ENCODE data around the gene AP2S1.
"Not testable (repeated sequence)": the region's sequence is repeated elsewhere in the genome, so short reads cannot be mapped to it uniquely, and the experiment has no call there.

Gene AP2S1

GRCh38 chr19:46850228-46851203 lies at the start of gene AP2S1:
Gene AP2S1, minus strand, starts transcription at chr19:46850846. Its CDS starts 80 bp downstream, at chr19:46850766.
- H3K4me3 ChIP-seq (ENCODE audit: low read depth, low read length) = peak within 1 kb of the TSS; percentile 91

DNA sequence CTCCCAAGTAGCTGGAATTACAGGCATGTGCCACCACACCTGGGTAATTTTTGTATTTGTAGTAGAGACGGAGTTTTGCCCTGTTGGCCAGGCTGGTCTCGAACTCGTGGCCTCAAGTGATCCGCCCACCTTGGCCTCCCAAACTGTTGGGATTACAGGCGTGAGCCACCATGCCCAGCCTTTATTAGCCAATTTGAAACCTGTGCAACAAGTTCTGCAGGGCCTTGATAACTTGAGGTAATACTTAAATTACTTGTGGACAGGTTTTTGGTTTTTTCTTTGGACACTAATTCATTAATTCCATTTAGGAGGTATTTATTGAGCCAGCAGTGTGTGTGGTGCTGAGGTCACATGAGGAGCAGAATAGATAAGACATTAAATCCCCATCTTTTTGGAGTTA lies 49.7 kb upstream of the AP2S1 start:
- H3K4me3 ChIP-seq (ENCODE audit: low read depth, low read length) = no peak overlapping the region

DNA sequence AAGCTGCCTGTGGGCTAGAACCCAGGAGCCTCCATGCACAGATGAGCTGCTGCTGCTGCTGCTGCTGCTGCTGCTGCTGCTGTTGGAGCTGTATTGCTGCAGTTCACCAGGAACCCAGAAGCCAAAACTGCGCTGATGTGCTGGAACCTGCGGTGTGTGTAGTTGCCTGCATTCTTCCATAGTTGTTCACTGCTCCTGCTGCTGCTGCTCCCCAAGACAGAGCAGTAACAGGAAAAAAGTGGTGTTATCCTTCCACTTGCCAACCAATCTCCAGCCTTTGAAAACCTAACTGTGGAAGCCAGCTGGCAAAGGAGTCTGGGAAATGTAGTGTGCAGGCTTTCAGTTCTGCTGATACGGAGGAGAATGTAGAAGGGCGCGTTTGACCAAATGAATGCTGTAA lies 48.1 kb upstream of the AP2S1 start:
- no peak overlapping the region for H3K4me3 ChIP-seq (ENCODE audit: low read depth, low read length)

DNA sequence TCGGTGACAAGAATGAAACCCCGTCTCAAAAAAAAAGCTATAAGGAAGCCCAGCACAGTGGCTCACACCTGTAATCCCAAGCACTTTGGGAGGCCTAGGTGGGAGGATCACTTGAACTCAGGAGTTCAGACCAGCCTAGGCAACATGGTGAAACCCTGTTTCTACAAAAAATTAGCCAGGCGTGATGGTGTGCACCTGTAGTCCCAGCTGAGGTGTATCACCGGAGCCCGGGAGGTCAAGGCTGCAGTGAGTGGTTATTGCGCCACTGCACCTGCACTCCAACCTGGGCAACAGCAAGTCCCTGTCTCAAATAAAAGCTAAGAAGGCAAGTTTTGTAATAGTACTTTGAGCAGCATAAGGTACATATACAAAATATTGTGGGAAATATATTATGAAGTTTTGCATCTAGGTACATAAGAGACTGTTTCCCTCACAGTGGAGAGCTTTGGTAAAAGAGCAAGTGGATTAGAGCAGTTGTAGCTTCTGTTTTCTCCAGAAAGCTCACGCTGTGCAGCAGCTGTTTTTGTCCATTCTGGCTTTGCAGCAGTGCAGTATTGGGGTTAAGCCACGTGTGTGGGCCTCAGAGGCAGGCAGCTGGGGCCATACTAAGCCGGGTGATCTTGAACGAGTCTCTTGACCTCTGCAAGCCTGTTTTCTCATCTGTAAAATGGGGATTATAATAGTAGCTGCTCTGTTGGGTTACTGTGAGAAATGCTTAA lies 45.6 kb upstream of the AP2S1 start:
- H3K4me3 ChIP-seq (ENCODE audit: low read depth, low read length) = no peak overlapping the region

DNA sequence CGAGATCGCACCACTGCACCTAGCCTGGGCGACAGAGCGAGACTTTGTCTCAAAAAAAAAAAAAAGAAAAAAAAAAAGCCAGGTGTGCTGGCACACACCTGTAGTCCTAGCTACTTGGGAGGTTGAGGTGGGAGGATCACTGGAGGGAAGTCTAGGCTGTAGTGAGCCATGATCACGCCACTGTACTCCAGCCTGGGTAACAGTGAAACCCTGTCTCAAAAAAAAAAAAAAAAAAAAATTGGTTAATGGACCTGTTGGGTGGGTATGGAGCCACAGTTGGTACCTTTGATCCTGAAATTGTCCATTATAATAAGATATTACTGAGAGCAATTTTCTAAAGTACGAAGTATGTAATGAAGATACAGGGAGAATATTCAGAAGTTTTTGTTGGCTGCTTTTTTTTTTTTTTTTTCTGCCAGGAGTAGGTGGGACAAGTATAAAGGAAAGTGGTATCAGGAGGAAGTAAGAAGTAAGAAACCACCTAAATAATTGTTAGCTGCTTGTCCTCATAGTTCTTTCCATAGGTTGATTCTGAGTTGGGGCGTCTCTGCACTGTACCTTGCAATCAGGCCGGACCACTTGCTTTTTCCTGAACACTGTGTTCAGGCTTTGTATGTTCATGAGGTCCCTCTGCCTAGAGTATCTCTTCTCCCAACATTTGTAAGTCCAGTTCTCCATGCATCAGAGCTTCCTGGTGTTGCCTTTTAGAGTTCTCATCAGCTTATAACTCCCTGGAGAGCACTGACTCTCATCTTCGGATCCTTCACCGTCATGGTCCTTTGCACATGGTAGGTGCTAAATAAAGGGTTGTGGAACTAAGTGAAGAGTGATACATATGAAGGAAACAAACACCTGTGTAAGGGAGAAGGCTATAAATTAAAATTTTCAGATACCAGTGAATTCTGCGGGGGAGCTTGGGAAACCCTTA lies 41.9 kb upstream of the AP2S1 start:
- H3K4me3 ChIP-seq (ENCODE audit: low read depth, low read length) = no peak overlapping the region

- no peak overlapping the region for H3K4me3 ChIP-seq (ENCODE audit: low read depth, low read length)
Measured at GRCh38 chr19:46890423-46891170, 40.0 kb upstream of the AP2S1 start.

DNA sequence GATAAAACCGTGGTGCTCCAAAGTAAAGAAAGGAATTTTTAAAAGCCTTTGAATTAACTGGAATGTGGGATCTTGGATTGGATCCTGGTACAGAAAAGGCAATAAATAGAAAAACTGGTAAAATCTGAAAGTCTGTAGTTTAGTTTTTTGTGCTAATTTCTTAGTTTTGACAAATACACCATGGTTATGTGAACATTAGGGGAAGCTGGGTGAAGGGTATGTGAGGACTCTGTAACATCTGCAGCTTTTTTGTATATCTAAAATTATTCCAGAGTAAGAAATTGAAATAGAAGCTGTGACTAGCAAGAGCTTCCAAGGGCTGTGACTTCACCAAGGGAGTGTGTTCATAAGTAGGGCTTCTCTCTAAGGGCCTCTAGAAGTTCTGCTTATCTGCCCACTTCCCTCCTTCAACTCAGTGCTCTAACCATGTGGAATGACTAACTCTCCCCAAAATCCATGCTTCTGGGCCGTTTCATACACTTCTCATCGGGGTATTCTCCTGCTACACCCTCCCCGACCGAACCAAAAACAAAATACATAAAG lies 36.7 kb upstream of the AP2S1 start:
- no peak overlapping the region for H3K4me3 ChIP-seq (ENCODE audit: low read depth, low read length)

- no peak overlapping the region for H3K4me3 ChIP-seq (ENCODE audit: low read depth, low read length)
Measured at GRCh38 chr19:46886546-46887239, 36.0 kb upstream of the AP2S1 start.

DNA sequence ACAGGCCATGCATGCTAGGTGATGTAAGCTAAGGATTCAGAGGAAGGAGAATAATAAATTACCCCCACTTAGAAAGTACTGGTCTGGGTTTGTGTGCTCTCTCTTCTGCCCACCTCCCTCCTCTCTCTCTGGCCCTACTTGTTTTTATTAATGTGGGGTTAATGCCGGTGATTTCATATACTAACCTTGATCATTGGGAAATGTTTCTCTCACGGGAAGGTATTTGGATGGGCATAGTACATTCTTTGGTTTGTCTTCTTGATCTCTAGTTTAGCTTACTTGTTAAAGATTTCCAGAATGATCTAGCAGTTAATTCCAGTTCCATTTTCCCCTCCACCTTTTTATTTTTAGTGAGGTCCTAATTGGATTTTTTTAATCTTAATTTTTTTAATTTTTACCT lies 34.8 kb upstream of the AP2S1 start:
- no peak overlapping the region for H3K4me3 ChIP-seq (ENCODE audit: low read depth, low read length)

DNA sequence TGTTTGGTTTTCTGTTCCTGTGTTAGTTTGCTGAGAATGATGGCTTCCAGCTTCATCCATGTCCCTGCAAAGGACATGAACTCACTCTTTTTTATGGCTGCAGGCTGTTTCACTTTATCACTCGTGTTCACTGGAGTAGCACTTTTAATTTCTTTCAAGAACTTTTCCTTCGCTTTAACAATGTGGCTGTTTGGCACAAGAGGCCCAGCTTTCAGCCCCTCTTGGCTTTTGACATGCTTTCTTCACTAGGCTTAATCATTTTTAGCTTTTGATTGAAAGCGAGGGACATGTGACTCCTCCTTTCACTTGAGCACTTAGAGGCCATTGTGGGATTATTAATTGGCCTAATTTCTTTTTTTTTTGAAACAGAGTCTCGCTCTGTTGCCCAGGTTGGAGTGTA lies 32.1 kb upstream of the AP2S1 start:
- not testable (repeated sequence) for H3K4me3 ChIP-seq (ENCODE audit: low read depth, low read length)

DNA sequence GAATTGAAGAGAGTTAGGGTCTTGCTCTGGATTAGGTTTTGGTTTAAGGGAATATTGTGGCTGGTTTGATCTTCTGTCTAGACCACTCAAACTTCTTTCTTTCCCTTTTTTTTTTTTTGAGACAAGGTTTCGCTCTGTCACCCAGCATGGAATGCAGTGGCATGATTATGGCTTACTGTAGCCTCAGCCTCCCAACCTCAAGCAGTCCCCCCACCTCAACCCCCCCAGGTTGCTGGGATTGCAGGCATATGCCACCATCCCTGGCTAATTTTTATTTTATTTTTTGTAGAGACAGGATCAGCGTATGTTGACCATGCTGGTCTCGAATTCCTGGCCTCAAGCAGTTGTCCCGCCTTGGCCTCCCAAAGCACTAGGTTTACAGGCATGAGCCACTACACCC lies 31.4 kb upstream of the AP2S1 start:
- no peak overlapping the region for H3K4me3 ChIP-seq (ENCODE audit: low read depth, low read length)

- no peak overlapping the region for H3K4me3 ChIP-seq (ENCODE audit: low read depth, low read length)
Measured at GRCh38 chr19:46881092-46881491, 30.4 kb upstream of the AP2S1 start.

- H3K4me3 ChIP-seq (ENCODE audit: low read depth, low read length) = no peak overlapping the region
Measured at GRCh38 chr19:46880431-46880830, 29.8 kb upstream of the AP2S1 start.

GRCh38 chr19:46878613-46879375 lies 28.1 kb upstream of the AP2S1 start:
- H3K4me3 ChIP-seq (ENCODE audit: low read depth, low read length) = no peak overlapping the region

DNA sequence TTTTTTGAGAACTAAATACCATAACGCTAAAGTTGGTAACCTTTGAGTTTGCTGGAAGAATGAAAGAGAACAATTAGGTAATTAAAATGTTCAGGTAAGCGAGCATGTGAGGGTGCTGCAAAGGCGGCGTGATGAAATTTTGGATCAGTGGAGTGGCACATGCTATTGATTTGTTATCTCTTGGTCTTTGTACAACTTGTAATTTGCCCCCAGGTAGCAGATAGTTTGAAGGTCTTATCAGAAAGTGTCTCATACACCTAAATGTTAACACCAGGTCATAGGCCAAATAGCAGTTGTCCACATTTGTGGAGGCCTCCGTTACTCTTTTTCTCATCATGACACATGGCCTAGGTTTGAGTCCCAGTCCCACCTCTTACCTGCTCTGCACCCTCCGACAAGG lies 25.0 kb upstream of the AP2S1 start:
- no peak overlapping the region for H3K4me3 ChIP-seq (ENCODE audit: low read depth, low read length)

DNA sequence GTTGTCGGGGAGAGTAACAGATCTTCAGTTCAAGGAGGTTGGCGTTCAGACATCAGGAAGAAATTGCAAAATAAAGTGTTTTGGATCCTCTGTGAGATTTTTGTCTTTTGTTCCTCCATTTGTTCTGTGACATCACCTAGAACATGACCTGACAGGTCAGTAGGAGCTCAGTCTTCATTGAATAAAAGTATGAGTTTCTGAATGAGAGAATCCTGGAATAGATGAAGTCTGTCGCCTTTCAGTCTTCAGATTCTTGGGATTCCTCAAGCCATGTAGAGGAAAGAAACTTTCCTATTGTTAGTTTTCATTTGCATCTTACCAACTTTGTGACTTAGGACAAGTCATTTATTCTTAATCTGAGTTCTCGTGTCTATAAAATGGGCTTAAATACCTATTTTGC lies 24.6 kb upstream of the AP2S1 start:
- no peak overlapping the region for H3K4me3 ChIP-seq (ENCODE audit: low read depth, low read length)

- no peak overlapping the region for H3K4me3 ChIP-seq (ENCODE audit: low read depth, low read length)
Measured at GRCh38 chr19:46872967-46873366, 22.3 kb upstream of the AP2S1 start.

DNA sequence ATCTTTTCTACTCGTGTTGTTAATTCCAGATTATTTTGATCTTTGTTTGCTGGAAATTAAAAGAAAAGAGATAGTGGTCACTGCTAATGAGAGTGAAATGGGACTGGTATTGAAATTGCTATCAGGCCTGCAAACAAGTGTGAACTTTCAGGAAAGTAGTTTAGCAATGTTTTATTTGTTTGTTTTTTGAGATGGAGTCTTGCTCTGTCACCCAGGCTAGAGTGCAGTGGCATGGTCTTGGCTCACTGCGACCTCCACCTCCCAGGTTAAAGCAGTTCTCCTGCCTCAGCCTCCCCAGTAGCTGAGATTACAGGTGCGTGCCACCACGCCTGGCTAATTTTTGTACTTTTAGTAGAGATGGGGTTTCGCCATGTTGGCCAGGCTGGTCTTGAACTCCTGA lies 20.5 kb upstream of the AP2S1 start:
- H3K4me3 ChIP-seq (ENCODE audit: low read depth, low read length) = not testable (repeated sequence)
